CD1c-positive myeloid dendritic cell (primary cell): ENCODE results near the gene FAM216B.

Source experiments
- DNase-seq: peaks from one replicate; pipeline ENCODE4 v3.0.0-alpha.2; 2016; ENCODE audit errors: extremely low spot score

FAM216B gene

GRCh38 chr13:42832341-42833096, 51.1 kb downstream of the FAM216B start:
- peak; percentile 2 for DNase-seq

DNA sequence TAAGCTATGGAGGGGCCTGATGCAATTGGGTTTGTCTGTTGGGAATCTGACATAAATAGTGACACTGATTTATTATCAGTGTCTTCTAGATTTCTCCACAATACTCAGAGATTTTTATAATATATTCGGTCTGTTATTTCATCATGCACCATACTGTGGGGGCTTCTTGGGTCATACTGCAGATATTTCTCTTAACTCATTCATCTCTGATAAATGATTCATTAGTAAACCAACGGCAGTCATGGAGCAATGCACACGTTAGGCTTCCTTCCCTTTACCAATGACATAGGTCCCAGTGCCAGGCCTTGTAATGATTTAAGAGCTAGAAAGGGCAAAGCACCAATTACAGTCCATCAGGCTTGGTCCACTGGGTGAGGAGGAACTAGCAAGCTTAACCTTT, 53.6 kb downstream of the FAM216B start:
- DNase-seq, result no peak

DNA sequence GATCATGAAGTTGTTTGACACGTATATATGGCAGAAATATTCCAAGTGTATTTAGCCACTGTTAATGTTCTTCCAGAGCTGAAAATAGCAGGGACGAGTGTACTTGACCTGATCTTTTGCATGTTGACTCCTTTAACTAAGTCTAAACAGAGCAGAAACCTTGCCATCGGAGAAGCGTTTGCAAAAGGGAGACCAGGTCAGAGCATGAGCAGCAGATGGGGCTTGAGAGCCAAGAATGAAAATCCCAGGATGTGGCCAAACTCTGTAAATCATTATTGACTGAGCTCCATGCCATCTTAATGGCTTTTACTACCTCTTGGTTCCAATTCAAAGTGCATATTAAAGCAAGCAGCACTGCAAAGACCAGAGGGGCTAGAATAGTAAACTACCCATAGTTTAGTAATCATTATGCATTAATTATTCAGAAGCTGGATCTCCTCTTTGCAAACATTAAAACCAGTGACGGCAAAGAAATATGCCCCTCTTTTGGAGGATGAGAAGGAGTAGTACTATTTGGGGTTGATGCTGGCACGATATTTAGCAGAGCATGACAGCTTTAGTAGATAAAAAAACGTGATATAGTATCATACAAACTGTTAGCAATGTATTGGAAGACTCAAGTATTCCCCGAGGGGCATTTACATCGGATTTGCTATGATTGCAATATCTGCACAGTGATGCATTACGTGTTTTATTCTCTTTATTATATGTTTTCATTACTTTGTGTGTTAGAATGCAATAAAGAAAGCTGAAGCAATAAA, 55.7 kb downstream of the FAM216B start:
- DNase-seq, result no peak
